HEK293 (cell line): ENCODE data around the gene MDGA2.

Experiments
- ATF2 ChIP-seq: fragments of 450-650 bp; formaldehyde crosslinking; IDR thresholded peaks from 2 replicates; pipeline ENCODE4 v1.5.1; 2016; ENCODE audit warnings: missing biosample characterization, missing genetic modification characterization, low read depth
- CTCF ChIP-seq: fragments of 450-650 bp; formaldehyde crosslinking; IDR thresholded peaks from 2 replicates; pipeline ENCODE4 v1.5.1; 2016; ENCODE audit warnings: missing biosample characterization, missing genetic modification characterization
- FEZF1 ChIP-seq: fragments of 450-650 bp; formaldehyde crosslinking; IDR thresholded peaks from 2 replicates; pipeline ENCODE4 v1.5.1; 2016; ENCODE audit warnings: missing biosample characterization, missing genetic modification characterization
- MYNN ChIP-seq: fragments of 450-650 bp; formaldehyde crosslinking; IDR thresholded peaks from 2 replicates; pipeline ENCODE4 v1.5.1; 2016; ENCODE audit warnings: missing biosample characterization, missing genetic modification characterization, borderline replicate concordance
- ZBTB1 ChIP-seq: fragments of 450-650 bp; formaldehyde crosslinking; IDR thresholded peaks from 2 replicates; pipeline ENCODE4 v1.5.1; 2016; ENCODE audit warnings: missing biosample characterization, missing genetic modification characterization
- ZBTB10 ChIP-seq: fragments of 450-650 bp; formaldehyde crosslinking; IDR thresholded peaks from 2 replicates; pipeline ENCODE4 v1.5.1; 2016; ENCODE audit warnings: missing biosample characterization, missing genetic modification characterization
- ZNF324 ChIP-seq: fragments of 450-650 bp; formaldehyde crosslinking; IDR thresholded peaks from 2 replicates; pipeline ENCODE4 v1.5.1; 2016; ENCODE audit warnings: missing biosample characterization, missing genetic modification characterization
- ZNF488 ChIP-seq: fragments of 450-650 bp; formaldehyde crosslinking; IDR thresholded peaks from 2 replicates; pipeline ENCODE4 v1.5.1; 2016; ENCODE audit warnings: missing biosample characterization, missing genetic modification characterization
- ZNF530 ChIP-seq: fragments of 450-650 bp; formaldehyde crosslinking; IDR thresholded peaks from 2 replicates; pipeline ENCODE4 v1.5.1; 2016; ENCODE audit warnings: low read depth, missing biosample characterization, missing genetic modification characterization
- ZNF544 ChIP-seq: fragments of 450-650 bp; formaldehyde crosslinking; IDR thresholded peaks from 2 replicates; pipeline ENCODE4 v1.5.0; 2017; ENCODE audit warnings: missing biosample characterization, missing genetic modification characterization
- ZNF621 ChIP-seq: fragments of 450-650 bp; formaldehyde crosslinking; IDR thresholded peaks from 2 replicates; pipeline ENCODE4 v1.5.1; 2017; ENCODE audit warnings: missing biosample characterization, missing genetic modification characterization
- ZNF768 ChIP-seq: fragments of 450-650 bp; formaldehyde crosslinking; IDR thresholded peaks from 2 replicates; pipeline ENCODE4 v1.5.1; 2018; ENCODE audit warnings: missing biosample characterization, mild to moderate bottlenecking, missing genetic modification characterization

GRCh38 chr14:47235619-47236018 lies 439.8 kb downstream of the MDGA2 start:
- TF ChIP-seq MYNN (tag by site-specific recombination): no peak
- no peak for TF ChIP-seq CTCF (tag by site-specific recombination)
- TF ChIP-seq ZBTB1: no peak
- no peak for TF ChIP-seq ZBTB10
- TF ChIP-seq ZNF530 (tag by site-specific recombination): no peak
- TF ChIP-seq FEZF1: no peak
- no peak for TF ChIP-seq ZNF488
- TF ChIP-seq ZNF768 (tag by site-specific recombination): no peak
- TF ChIP-seq ZNF324 (tag by site-specific recombination): no peak
- TF ChIP-seq ZNF621: no peak
- no peak for TF ChIP-seq ZNF544 (tag by site-specific recombination)
- TF ChIP-seq ATF2 (tag by site-specific recombination): no peak
